Thyroid gland (tissue), 4 donors: Measurements from ENCODE around the gene UBE2Q2. TPM values are rescaled to one million over a fixed set of nuclear protein-coding genes. Genes with fewer than 3 reads are reported as not detected.
A peak's percentile ranks its signal among the peaks of the same experiment; 100 is the strongest.

Experiments
- DNase-seq, 2 donors: peaks; one replicate each; pipeline ENCODE4 v3.0.0-alpha.2; 2019
- H3K27ac ChIP-seq, 3 donors: fragments of 200-600 bp; sonication (generic); 1 replicate in 2 of 3; 2 replicates in 1 of 3; pipeline ENCODE4 v1.5.1; 2016 to 2019; ENCODE audit warnings: mild to moderate bottlenecking in 1 of 3, moderate library complexity in 1 of 3
- H3K27me3 ChIP-seq: fragments of 200-600 bp; sonication (generic); one replicate; pipeline ENCODE4 v1.5.1; 2019
- H3K36me3 ChIP-seq, 2 donors: fragments of 200-600 bp; sonication (generic); one replicate each; pipeline ENCODE4 v1.5.1; 2016 to 2019
- H3K4me1 ChIP-seq, 2 donors: fragments of 200-600 bp; sonication (generic); one replicate each; pipeline ENCODE4 v1.5.1; 2017 to 2019
- H3K4me3 ChIP-seq, 3 donors: fragments of 200-600 bp; sonication (generic); replicated peaks in 1 of 3; 1 replicate in 2 of 3; 2 replicates in 1 of 3; pipeline ENCODE4 v1.5.1; 2016; ENCODE audit warnings: mild to moderate bottlenecking in 1 of 3
- H3K9me3 ChIP-seq: fragments of 200-600 bp; sonication (generic); one replicate; pipeline ENCODE4 v1.5.1; 2017
- CTCF ChIP-seq, 6 experiments: fragments of 200-600 bp in 3 of 6; fragments of 450-650 bp in 3 of 6; sonication (generic) in 3 of 6; IDR thresholded peaks; one replicate each; pipeline ENCODE4 v1.5.1; 2016 to 2019; ENCODE audit warnings: antibody characterized with exemption in 6 of 6, mild to moderate bottlenecking in 2 of 6, inconsistent platforms in 1 of 6, moderate library complexity in 1 of 6
- POLR2A ChIP-seq, 2 donors: fragments of 450-650 bp; IDR thresholded peaks; one replicate each; pipeline ENCODE4 v1.6.1; 2017; ENCODE audit warnings: antibody characterized with exemption in 2 of 2, mild to moderate bottlenecking in 2 of 2, moderate library complexity in 1 of 2
- WGBS, 2 donors: methylation state at CpG; one replicate each; pipeline ENCODE4 v1.1.5; 2017; 5-methylcytosine and 5-hydroxymethylcytosine counted together
- intact Hi-C: fragments of 100-400 bp; cut with DNase I; formaldehyde crosslinking; loops from one replicate; pipeline ENCODE4 v1.15.1; 2023
- total RNA-seq, 4 donors: library from RNA; depleted of rRNA; stranded (reverse); fragments of >200 nt; gene quantifications; one replicate each; pipeline ENCODE4 v1.2.3, GENCODE V29; 2016

The UBE2Q2 gene
- total RNA-seq, 4 donors from 2014 or later: 35.8 to 52.3 (median 44.9) TPM

GRCh38 chr15:75930866-75931265 is 87.6 kb downstream of the UBE2Q2 start:
- H3K4me3 ChIP-seq: no peak overlapping the region
- 94 to 97% methylated on average over 2 of the region's 2 CpGs for WGBS, 2 donors
- intact Hi-C loops: no loop called here
- peaks cover 20 to 21% of the 10 kb centered on the region in 2 donors for H3K36me3 ChIP-seq
- TF ChIP-seq POLR2A (IDR thresholded peaks at IDR 0.05) (no peak), CTCF (IDR thresholded peaks at IDR 0.05) (no peak)
- no peak for DNase-seq
- H3K4me1 ChIP-seq: no peaks in the 10 kb centered on the region
- H3K27me3 ChIP-seq: no peaks in the 10 kb centered on the region
- no peak overlapping the region for H3K27ac ChIP-seq
- H3K9me3 ChIP-seq: no peaks in the 10 kb centered on the region

- no peak overlapping the region for H3K27ac ChIP-seq
- no peak overlapping the region for H3K4me3 ChIP-seq
- DNase-seq: no peak
- no peak for TF ChIP-seq POLR2A (IDR thresholded peaks at IDR 0.05)
- TF ChIP-seq CTCF (IDR thresholded peaks at IDR 0.05): no peak
- 66 to 77% methylated on average over 3 of the region's 3 CpGs for WGBS, 2 donors
- no peaks in the 10 kb centered on the region for H3K4me1 ChIP-seq
- no peaks in the 10 kb centered on the region for H3K36me3 ChIP-seq
- no peaks in the 10 kb centered on the region for H3K27me3 ChIP-seq
- intact Hi-C loops: no loop called here
- no peaks in the 10 kb centered on the region for H3K9me3 ChIP-seq
Observed at GRCh38 chr15:75942464-75942863, 99.2 kb downstream of the UBE2Q2 start.

GRCh38 chr15:75943246-75943645 is 100.0 kb downstream of the UBE2Q2 start:
- Histone ChIP-seq H3K4me3 (no peak overlapping the region), H3K36me3 (no peaks in the 10 kb centered on the region), H3K9me3 (no peaks in the 10 kb centered on the region), H3K4me1 (no peaks in the 10 kb centered on the region), H3K27me3 (no peaks in the 10 kb centered on the region), H3K27ac (no peak overlapping the region)
- no peak for DNase-seq
- no peak for TF ChIP-seq POLR2A (IDR thresholded peaks at IDR 0.05)
- no peak for TF ChIP-seq CTCF (IDR thresholded peaks at IDR 0.05)
- intact Hi-C loops: no loop called here
- 75 to 79% methylated on average over 5 of the region's 5 CpGs for WGBS, 2 donors

GRCh38 chr15:75943713-75944215 is 100.5 kb downstream of the UBE2Q2 start:
- intact Hi-C loops: no loop called here
- peak in 1 of 2 donors; percentile 8 for DNase-seq
- H3K9me3 ChIP-seq: no peaks in the 10 kb centered on the region
- no peak overlapping the region for H3K27ac ChIP-seq
- 29 to 45% methylated on average over 1 of the region's 1 CpG for WGBS, 2 donors
- no peaks in the 10 kb centered on the region for H3K36me3 ChIP-seq
- H3K4me3 ChIP-seq: no peak overlapping the region
- TF ChIP-seq CTCF (IDR thresholded peaks at IDR 0.05): no peak
- no peak for TF ChIP-seq POLR2A (IDR thresholded peaks at IDR 0.05)
- H3K4me1 ChIP-seq: no peaks in the 10 kb centered on the region
- no peaks in the 10 kb centered on the region for H3K27me3 ChIP-seq

- H3K27me3 ChIP-seq: no peaks in the 10 kb centered on the region
- no peaks in the 10 kb centered on the region for H3K4me1 ChIP-seq
- TF ChIP-seq POLR2A (IDR thresholded peaks at IDR 0.05) (no peak), CTCF (IDR thresholded peaks at IDR 0.05) (no peak)
- no peaks in the 10 kb centered on the region for H3K9me3 ChIP-seq
- 79 to 85% methylated on average over 4 of the region's 4 CpGs for WGBS, 2 donors
- no peaks in the 10 kb centered on the region for H3K36me3 ChIP-seq
- H3K4me3 ChIP-seq: no peak overlapping the region
- H3K27ac ChIP-seq: no peak overlapping the region
- DNase-seq: no peak
- intact Hi-C loops: no loop called here
Observed at GRCh38 chr15:75945953-75946352, 102.7 kb downstream of the UBE2Q2 start.
